HS-27A (cell line): ENCODE data around the gene BEAN1.
"Not testable (repeated sequence)": the region's sequence is repeated elsewhere in the genome, so short reads cannot be mapped to it uniquely, and the experiment has no call there.

ENCODE experiments used
- DNase-seq: peaks from one replicate; pipeline ENCODE4 v3.0.0-alpha.2; 2012; ENCODE audit warnings: low read depth, missing footprints

Gene BEAN1

DNA sequence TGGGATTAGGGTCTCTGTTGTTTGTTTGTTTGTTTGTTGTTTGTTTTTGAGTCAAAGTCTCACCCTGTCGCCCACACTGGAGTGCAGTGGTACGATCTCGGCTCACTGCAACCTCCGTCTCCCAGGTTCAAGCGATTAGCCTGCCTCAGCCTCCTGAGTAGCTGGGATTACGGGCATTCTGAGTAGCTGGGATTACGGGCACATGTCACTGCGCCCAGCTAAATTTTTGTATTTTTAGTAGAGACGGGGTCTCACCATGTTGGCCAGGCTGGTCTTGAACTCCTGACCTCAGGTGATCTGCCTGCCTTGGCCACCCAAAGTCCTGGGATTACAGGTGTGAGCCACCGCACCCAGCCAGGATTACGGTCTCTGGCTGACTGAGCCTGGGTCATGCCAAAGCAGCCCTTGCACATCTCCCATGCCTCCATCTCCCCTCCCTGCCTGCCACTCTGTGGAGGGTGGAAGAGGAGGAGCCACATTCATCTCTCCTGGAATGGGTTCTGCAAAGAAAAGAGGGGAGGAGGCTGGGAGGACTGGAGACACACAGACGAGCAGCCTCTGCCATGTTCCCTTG lies 59.2 kb downstream of the BEAN1 start:
- no peak for DNase-seq

DNA sequence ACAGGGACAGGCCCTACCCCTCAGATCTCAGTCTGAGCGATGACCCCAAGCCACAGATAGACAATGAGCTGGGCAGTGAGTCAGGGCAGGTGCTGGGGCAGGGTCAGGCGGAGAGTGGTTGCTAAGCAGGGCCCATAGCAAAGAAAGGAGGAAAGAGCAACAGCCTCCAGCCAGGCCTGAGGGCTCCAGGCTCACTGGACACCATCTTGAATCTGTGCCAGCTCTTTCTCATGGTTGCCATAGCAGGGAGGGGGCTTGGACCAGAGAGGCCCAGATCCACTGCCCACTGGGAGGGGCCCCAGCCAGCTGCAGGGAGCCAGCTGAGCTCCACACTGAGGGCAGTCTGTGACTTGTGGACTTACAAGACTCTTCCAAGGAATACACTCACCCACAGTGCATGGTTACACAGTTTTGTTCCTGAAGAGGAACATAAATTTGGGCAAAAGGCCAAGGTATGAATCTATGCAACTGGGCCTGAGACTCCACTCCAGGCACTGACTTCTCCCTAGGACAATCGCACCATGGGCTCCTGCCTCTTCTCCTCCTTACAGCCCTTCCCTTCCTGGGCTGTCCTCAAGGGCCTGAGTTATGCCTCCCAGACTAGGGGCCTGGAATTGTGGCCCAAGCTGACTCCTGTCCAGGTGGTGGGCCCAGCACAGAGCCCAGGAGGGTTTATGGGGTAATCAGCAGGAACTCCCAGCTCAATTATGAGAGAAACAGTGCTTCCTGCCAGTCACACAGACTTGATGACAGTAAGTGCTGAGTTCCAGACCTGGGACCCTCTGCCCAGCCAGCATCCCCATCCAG lies 59.9 kb downstream of the BEAN1 start:
- DNase-seq = no peak

DNA sequence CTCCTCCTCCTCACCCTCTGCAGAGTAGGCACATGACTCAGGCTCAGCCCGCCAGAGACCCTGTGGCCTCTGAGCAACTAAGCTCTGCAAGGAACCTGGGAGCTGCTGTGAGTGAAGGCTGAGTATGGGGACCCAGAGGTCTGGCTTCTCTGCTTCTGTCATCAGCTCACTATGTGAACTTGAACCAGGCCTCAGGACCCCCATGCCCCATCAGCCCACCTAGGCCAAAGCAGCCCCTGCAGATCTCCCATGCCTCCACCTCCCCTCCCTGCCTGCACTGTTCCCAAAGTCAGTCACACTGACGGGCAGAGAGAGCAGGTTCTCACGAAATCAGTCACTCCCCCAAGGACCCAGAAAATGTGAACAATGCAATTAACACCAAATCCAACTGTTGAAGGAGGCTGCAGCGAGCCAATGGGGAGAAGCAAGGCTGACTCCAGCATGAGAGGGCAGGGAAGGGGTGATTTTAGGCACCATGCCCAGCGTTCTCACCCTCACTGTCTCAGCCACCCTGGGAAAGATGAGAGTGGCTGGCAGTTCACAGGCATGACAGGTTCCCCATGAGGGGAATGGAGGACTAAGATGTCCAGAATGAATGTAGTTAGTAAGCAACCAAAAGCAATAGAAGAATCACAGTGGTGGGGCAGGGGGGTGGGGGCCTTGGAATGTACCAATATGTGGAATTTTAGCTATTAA lies 60.6 kb downstream of the BEAN1 start:
- DNase-seq = no peak

DNA sequence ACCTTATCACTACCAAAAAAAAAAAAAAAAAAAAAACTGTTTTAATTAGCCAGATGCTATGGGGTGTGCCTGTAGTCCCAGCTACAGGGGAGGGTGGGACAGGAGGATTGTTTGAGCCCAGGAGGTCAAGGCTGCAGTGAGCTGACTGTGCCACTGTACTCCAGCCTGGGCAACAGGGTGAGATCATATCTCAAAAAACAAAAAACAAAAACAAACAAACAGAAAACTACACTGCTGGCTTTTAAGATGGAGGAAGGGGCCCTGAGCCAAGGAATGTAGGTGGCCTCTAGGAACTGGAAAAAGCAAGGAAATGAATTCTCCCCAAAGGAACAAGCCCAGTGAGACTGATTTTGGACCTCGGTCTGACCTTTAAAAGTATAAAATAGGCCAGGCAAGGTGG lies 61.4 kb downstream of the BEAN1 start:
- no peak for DNase-seq

DNA sequence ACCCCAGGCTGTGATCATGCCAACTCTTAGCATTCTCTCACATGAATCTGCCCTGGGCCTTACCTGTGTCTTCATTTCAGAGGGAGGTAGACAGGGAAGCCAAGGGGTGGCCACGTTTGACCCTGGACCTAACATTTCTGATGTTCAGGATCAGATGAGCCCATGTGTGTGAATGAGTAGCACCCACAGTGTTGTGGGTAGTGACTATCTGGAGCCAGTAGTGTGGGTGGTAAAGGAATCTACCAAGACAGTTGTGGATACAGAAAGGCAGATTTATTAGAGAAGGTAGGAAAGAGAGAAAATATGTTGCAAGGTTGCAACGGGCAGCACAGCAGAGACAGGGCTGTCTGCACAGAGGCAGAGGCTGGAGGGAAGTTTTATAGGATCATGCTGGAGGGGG lies 62.3 kb downstream of the BEAN1 start:
- no peak for DNase-seq

DNA sequence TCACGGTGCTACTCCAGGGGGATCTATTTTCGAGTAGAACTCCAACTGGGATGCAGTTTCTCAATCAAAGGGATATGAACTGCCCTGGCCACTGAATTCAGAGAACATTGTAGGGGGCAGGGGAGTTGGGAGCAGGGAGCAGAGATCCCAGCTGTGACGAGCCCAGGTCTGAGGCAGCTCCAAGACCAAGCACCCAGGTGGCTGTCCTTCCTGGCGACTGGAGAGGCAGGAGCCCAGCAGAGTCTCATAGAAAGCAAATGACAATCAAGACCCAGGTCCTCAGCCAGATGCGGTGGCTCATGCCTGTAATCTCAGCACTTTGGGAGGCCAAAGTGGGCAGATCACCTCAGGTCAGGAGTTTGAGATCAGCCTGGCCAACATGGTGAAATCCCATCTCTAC lies 62.7 kb downstream of the BEAN1 start:
- no peak for DNase-seq

DNA sequence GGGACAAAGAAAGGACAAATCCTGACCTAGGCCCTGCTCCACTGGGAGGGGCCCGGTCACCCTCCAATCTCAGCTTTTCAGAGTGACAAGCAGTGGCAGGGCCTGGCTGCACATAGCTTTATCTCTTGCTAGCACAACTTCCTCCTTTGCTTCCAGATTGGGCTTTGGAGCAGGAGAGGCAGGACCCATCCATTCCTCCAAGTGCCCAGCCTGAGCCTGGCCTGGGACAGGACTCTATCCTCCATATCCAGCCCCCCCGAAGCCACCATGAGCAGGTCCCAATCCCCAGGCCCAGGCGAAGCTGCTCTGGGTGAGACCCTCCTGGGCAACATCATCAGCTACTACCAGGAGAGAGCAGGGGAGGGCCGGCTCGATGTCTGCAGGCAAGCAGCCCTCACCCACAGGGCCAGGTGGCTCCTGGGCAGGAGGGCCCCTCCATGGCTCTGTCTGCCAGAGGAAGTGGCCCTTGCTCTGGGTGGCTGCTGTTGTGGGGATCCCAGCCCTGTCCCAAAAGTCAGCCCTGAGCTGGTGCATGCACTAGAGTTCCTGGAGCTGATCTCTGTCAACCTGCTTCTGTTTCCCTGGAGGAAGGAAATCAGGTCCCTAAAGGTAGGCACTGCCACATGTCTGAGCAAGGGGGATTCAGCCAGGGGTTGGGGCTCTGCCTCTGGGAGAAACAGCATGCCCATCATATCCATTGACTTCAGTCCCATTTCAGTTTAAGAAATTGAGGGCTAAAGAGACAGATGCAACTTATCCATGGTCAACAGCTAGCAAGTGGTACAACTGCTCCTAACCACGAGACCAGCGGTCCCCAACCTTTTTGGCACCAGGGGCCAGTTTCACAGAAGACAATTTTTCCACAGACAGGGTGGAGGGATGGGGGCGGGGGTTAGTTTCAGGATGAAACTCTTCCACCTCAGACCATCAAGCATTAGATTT lies 64.0 kb downstream of the BEAN1 start:
- DNase-seq = no peak

DNA sequence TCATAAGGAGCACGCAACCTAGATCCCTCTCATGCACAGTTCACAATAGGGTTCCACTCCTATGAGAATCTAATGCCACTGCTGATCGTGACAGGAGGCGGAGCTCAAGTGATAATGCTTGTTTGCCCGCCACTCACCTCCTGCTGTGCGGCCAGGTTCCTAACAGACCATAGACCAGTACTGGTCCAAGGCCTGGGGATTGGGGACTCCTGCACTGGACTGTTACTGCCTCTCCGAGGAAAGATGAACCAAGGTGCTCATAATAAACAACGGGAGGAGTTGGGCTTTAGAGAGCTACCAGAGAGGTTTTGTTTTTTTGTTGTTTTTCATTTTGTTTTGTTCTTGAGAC lies 64.6 kb downstream of the BEAN1 start:
- DNase-seq = no peak

DNA sequence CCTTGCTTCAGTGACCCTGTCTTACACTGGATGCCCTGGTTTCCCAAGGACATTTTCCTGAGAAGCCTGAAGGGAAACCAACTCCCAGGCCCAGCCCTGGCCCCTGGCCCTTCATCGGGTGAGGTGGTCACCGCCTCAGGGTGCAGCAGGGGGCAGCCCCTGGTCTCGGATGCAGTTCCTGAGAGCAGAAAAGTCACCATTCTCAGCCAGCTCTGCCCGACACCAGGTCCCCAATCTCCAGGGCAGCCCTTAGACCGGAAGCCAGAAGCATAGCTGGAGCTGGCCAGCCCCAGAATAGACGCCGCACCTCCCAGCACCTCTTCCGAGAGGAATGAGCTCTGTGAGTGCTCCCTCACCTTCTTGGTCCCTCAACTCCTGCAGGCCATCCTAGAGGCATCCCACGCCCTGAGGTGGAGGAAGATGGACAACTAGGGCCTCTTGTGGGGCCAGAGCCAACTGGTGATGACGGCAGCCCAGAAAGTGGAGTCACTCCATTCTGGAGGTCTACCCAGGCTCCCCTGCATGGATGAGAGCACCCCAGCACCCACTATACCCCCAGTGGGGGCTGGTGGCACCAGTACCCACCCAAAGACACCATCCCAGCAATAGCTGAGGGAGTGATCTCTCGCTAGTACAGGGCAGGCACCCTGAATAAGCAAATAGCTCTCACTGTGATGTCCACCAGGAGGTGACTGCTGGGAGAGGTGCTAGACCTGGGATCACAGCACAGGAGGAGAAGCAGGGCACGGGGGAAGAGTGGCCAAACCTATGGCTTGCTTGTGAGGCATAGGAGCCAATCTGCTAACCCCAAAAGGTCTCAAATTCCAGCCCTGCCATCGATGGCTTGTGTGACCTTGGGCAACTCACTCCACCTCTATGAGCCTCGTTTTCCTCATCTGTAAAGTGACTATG lies 66.7 kb downstream of the BEAN1 start:
- no peak for DNase-seq

DNA sequence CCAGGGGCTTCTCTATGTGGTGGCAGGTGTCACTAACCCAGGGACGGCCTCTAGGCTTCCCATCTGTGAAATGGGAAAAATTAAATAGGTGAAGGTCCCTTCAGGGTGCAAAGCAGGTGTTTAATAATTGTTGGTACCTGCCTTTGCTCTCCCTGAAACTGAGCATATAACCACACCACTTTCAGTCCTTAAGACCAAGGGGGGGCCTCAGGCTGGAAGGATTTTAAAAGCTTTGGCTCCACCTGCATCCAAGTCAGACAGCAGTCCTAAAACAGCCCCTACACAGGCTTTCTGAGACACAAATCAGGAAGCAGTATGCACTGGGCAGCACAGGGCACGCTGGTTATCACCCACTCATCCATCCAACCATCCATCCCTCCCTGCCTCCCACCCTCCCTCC lies 67.8 kb downstream of the BEAN1 start:
- DNase-seq = no peak

DNA sequence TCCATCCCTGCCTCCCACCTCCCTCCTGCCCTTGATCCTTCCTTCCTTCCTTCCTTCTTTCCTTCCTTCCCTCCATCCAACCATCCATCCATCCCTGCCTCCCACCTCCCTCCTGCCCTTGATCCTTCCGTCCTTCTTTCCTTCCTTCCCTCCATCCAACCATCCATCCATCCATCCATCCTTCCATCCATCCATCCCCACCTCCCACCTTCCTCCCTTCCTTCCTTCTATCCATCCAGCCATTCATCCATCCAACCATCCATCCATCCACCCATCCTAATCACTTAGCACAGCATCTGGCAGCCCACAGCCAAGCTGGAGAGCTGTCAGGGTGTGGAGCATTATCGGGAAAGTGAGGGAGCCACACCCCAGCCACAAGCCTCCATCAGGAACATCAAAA lies 68.3 kb downstream of the BEAN1 start:
- DNase-seq = no peak

DNA sequence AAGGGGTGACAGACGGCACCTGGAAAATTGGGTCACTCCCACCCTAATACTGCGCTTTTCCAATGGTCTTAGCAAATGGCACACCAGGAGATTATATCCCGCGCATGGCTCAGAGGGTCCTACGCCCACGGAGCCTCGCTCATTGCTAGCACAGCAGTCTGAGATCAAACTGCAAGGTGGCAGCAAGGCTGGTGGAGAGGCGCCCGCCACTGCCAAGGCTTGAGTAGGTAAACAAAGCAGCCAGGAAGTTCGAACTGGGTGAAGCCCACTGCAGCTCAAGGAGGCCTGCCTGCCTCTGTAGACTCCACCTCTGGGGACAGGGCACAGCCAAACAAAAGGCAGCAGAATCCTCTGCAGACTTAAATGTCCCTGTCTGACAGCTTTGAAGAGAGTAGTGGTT lies 69.1 kb downstream of the BEAN1 start:
- not testable (repeated sequence) for DNase-seq

DNA sequence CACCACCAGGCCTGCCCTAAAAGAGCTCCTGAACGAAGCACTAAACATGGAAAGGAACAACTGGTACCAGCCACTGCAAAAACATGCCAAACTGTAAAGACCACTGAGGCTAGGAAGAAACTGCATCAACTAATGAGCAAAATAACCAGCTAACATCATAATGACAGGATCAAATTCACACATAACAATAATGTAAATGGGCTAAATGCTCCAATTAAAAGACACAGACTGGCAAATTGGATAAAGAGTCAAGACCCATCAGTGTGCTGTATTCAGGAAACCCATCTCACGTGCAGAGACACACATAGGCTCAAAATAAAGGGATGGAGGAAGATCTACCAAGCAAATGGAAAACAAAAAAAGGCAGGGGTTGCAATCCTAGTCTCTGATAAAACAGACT lies 70.8 kb downstream of the BEAN1 start:
- not testable (repeated sequence) for DNase-seq

DNA sequence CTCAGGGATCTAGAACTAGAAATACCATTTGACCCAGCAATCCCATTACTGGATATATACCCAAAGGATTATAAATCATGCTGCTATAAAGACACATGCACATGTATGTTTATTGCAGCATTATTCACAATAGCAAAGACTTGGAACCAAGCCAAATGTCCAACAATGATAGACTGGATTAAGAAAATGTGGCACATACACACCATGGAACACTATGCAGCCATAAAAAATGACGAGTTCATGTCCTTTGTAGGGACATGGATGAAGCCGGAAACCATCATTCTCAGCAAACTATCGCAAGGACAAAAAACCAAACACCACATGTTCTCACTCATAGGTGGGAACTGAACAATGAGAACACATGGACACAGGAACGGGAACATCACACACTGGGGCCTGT lies 74.5 kb downstream of the BEAN1 start:
- not testable (repeated sequence) for DNase-seq

DNA sequence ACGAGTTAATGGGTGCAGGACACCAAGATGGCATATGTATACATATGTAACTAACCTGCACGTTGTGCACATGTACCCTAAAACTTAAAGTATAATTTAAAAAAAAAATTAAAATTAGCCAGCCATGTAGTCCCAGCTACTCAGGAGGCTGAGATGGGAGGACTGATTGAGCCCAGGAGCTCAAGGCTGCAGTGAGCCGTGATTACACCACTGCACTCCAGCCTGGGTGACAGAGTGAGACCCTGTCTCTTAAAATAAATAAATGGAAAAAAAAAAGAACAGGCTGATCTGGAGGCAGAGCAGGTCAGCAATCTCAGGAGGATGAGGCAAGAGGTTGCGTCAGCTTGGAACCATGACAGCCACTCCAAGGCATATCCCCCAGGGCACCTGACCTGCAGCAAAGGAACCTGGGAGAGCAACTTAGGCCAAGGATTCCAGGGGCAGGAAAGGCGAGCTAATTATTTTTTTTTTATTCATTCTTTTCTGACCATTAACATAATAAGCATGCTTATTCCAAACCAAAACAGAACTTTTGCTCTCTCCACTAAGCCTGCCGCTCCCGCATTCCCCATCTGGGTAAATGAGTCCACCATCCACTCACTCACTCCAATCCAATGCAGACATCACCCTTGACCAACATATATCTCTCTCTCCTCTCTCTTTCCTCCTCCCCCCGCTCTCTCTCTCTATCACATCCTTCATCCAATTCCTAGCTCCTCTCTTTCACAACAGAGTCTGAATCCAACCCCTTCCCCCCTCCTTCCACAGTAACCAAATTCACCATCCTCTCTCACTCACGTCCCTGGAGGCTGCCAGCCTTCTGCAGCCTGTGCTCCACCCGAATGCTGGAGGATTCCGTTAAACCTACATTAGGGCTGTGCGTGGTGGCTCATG lies 75.2 kb downstream of the BEAN1 start:
- DNase-seq = no peak

DNA sequence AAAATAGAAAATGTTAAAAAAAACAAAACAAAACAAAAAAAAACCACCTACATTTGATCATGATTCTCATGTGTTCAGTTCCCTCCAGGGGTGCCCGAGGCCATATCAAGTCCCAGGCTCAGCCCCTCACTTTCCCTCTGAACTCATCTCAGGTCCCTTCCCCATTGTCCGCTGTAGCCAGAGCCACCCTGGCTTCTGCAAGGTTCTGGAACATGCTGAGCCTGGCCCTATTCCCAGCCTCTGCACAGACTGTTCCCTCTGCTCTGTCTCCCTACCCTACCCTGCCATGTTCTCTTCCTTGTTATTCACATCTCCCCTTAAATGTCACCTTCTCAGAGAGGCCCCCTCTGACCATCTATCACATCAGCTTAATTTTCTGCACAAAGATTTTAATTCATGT lies 75.9 kb downstream of the BEAN1 start:
- no peak for DNase-seq

DNA sequence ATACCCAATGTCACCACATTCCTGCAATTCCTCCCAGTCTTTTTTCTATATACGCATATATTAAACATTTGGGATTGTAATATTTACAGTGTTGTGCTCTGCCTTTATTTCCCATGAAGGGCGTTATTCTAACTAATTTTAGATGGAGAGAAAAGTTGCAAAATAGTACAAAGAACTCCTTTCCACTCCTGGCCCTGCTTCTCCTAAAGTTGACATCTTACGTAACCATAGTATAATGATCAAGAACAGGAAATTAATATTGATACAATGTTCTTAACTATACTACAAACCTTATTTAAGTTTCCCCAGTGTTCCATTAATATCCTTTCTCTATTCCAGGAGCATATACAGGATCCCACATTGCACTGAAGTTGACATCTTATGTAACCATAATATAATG lies 76.5 kb downstream of the BEAN1 start:
- no peak for DNase-seq

DNA sequence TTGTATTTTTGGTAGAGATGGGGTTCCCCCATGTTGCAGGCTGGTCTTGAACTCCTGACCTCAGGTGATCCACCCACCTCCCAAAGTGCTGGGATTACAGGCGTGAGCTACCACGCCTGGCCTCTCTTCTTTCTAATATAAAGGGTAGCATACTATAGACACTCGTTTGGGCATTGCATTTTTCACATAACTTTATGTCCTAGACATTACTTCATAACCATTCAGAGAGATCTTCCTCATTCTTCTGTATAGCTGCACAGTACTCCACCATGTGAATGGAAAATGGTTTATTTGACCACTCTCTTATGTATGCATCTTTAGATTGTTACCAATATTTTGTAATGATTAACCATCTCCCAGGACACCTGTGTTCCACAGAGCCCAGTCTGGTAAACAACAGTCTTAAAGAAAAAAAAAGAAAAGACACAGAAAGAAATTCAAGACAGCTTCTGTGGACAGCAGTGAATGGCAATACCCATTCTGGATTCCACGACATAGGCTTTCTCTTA lies 80.7 kb downstream of the BEAN1 start:
- no peak for DNase-seq

DNA sequence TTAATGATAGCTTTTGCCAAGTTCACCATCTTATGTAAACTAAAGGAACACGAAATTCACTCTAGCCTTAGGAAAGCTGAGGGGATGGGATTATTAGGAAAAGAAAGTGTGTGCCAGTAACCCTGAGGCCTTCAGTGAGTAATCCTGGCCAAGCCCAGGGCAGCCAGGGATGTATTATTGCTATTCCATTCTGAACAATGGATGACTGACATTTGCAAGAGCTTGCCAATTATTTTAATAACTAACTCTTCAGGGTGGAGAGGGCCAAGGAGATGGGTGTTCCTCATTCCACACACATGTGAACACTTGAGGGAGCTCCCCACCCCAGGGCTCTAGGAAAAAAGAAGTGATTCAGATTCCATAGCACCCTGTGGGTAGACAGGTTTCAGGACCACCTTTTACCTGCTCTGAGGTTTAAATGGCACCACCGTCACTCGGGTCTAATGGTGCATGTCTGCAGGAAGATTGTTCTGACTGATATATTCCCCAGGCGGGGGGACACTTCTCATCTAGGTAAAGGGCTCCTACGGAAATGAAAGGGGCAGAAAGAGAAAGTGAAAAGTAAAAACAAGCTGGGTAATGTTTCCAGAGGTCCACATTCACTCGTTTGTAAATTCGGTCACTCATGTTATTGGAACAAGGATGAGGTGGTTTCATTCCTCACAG lies 81.3 kb downstream of the BEAN1 start:
- DNase-seq = no peak
